ENCODE results near the gene JMJD8. TPM values are rescaled to one million over a fixed set of nuclear protein-coding genes. Genes with fewer than 3 reads are reported as not detected.

Gene JMJD8
- polyA plus RNA-seq, 1 experiment, result 91.8 TPM

- DNase-seq (ENCODE audit: low read depth), result no peak
- H3K27me3 ChIP-seq (ENCODE audit: control insufficient read depth, insufficient read depth, low read length), result no peaks in the 10 kb centered on the region
- no peak for TF ChIP-seq CTCF (IDR thresholded peaks at IDR 0.05; ENCODE audit: insufficient read depth, low read depth, low read length)
- ChIA-PET CTCF (no interaction called here), POLR2A (no interaction called here)
- H3K4me3 ChIP-seq (ENCODE audit: low read depth, low read length), result no peak overlapping the region
- H3K36me3 ChIP-seq (ENCODE audit: control insufficient read depth, insufficient read depth, low read length), result peaks cover 17% of the 10 kb centered on the region
Measured at GRCh38 chr16:631808-632358, 52.3 kb downstream of the JMJD8 start.

Other genes starting within 250 kb of the JMJD8 start
- 8.4 and 12.9 TPM in 2 replicates for gene CAPN15, start 156.6 kb downstream of the JMJD8 start, polyA plus RNA-seq (2011; rRNA removed)
- not detected in 2 replicates for gene PRR35, start 123.9 kb downstream of the JMJD8 start, polyA plus RNA-seq (2011; rRNA removed)
- gene NHLRC4, start 117.3 kb downstream of the JMJD8 start, polyA plus RNA-seq (2011; rRNA removed), result 0.31 and 0.66 TPM in 2 replicates
- gene PIGQ, start 114.4 kb downstream of the JMJD8 start, polyA plus RNA-seq (2011; rRNA removed), result 15.4 and 26.6 TPM in 2 replicates
- gene RAB40C, start 94.3 kb downstream of the JMJD8 start, polyA plus RNA-seq (2011; rRNA removed), result 6.5 and 7.6 TPM in 2 replicates
- not detected in 2 replicates for gene WFIKKN1, start 53.3 kb downstream of the JMJD8 start, polyA plus RNA-seq (2011; rRNA removed)
- 77.2 and 105 TPM in 2 replicates for gene METTL26, start 48.0 kb downstream of the JMJD8 start, polyA plus RNA-seq (2011; rRNA removed)
- gene MCRIP2, start 42.5 kb downstream of the JMJD8 start, polyA plus RNA-seq (2011; rRNA removed), result 10.6 and 16.5 TPM in 2 replicates
- 6.2 and 10.0 TPM in 2 replicates for gene WDR90, start 35.0 kb downstream of the JMJD8 start, polyA plus RNA-seq (2011; rRNA removed)
- 37.1 and 81.7 TPM in 2 replicates for gene RHOT2, start 16.2 kb downstream of the JMJD8 start, polyA plus RNA-seq (2011; rRNA removed)
- 0.74 and 1.3 TPM in 2 replicates for gene RHBDL1, start 8.7 kb downstream of the JMJD8 start, polyA plus RNA-seq (2011; rRNA removed)
- gene STUB1, start 3.9 kb downstream of the JMJD8 start, polyA plus RNA-seq (2011; rRNA removed), result 75.9 and 148 TPM in 2 replicates
- gene WDR24, start 6.1 kb upstream of the JMJD8 start, polyA plus RNA-seq (2011; rRNA removed), result 2.2 and 3.7 TPM in 2 replicates
- 0.32 and 0.67 TPM in 2 replicates for gene FBXL16, start 21.5 kb upstream of the JMJD8 start, polyA plus RNA-seq (2011; rRNA removed)
- 33.7 and 40.3 TPM in 2 replicates for gene METRN, start 30.8 kb upstream of the JMJD8 start, polyA plus RNA-seq (2011; rRNA removed)
- 7.7 and 10.7 TPM in 2 replicates for gene ANTKMT, start 36.8 kb upstream of the JMJD8 start, polyA plus RNA-seq (2011; rRNA removed)
- 0.77 and 2.4 TPM in 2 replicates for gene CCDC78, start 42.1 kb upstream of the JMJD8 start, polyA plus RNA-seq (2011; rRNA removed)
- gene HAGHL, start 42.8 kb upstream of the JMJD8 start, polyA plus RNA-seq (2011; rRNA removed), result 4.3 and 7.0 TPM in 2 replicates
- 16.1 and 23.1 TPM in 2 replicates for gene CIAO3, start 56.7 kb upstream of the JMJD8 start, polyA plus RNA-seq (2011; rRNA removed)
- gene MSLN, start 76.4 kb upstream of the JMJD8 start, polyA plus RNA-seq (2011; rRNA removed), result 0.25 and 0.67 TPM in 2 replicates
- gene RPUSD1, start 104.0 kb upstream of the JMJD8 start, polyA plus RNA-seq (2011; rRNA removed), result 13.7 and 24.7 TPM in 2 replicates
- 2.6 and 6.1 TPM in 2 replicates for gene CHTF18, start 104.3 kb upstream of the JMJD8 start, polyA plus RNA-seq (2011; rRNA removed)
- not detected in 2 replicates for gene GNG13, start 116.4 kb upstream of the JMJD8 start, polyA plus RNA-seq (2011; rRNA removed)

Measured in BJ (cell line).